Stomach (tissue), 9 donors: ENCODE results near the gene LINC01488. TPM values are rescaled to one million over a fixed set of nuclear protein-coding genes. Genes with fewer than 3 reads are reported as not detected.
A peak's percentile ranks its signal among the peaks of the same experiment; 100 is the strongest.

ENCODE experiments used
- DNase-seq, 2 donors: peaks; one replicate each; pipeline versions ENCODE4 v3.0.0 to v3.0.0-alpha.2; 2013 to 2019
- H3K27ac ChIP-seq, 5 donors: fragments of 200-600 bp in 4 of 5; sonication (generic) in 4 of 5; one replicate each; pipeline ENCODE4 v1.5.1; 2013 to 2019; ENCODE audit warnings: mild to moderate bottlenecking in 1 of 5, moderate library complexity in 1 of 5
- H3K27me3 ChIP-seq, 3 donors: fragments of 200-600 bp; sonication (generic); one replicate each; pipeline ENCODE4 v1.5.1; 2017 to 2019; ENCODE audit warnings: mixed run types in 1 of 3
- H3K36me3 ChIP-seq, 4 donors: fragments of 200-600 bp; sonication (generic); 1 replicate in 3 of 4; 2 replicates in 1 of 4; pipeline ENCODE4 v1.5.1; 2016 to 2019
- H3K4me1 ChIP-seq, 4 donors: fragments of 200-600 bp; sonication (generic); one replicate each; pipeline ENCODE4 v1.5.1; 2016 to 2019
- H3K4me3 ChIP-seq, 4 donors: fragments of 200-600 bp; sonication (generic) in 3 of 4; one replicate each; pipeline ENCODE4 v1.5.1; 2016 to 2019; ENCODE audit warnings: mild to moderate bottlenecking in 1 of 4
- H3K9me3 ChIP-seq, 4 donors: fragments of 200-600 bp; sonication (generic); one replicate each; pipeline ENCODE4 v1.5.1; 2016 to 2019
- EP300 ChIP-seq: sonication (generic); formaldehyde crosslinking; IDR thresholded peaks from one replicate; pipeline ENCODE4 v1.6.1; 2017; ENCODE audit warnings: antibody characterized with exemption
- POLR2A ChIP-seq, 4 donors: fragments of 450-650 bp; IDR thresholded peaks; one replicate each; pipeline ENCODE4 v1.6.1; 2016; ENCODE audit warnings: antibody characterized with exemption in 4 of 4, control low read depth in 2 of 4, mild to moderate bottlenecking in 1 of 4, moderate library complexity in 1 of 4
- POLR2AphosphoS5 ChIP-seq, 3 donors: sonication (generic); formaldehyde crosslinking; IDR thresholded peaks; one replicate each; pipeline ENCODE4 v1.6.1; 2016; ENCODE audit warnings: antibody characterized with exemption in 3 of 3
- WGBS, 5 donors: extraction: QIAGEN DNeasy Blood & Tissue Kit in 3 of 5; methylation state at CpG; one replicate each; pipeline versions ENCODE4 v1.1.5 to v1.1.7; 2013 to 2018; 5-methylcytosine and 5-hydroxymethylcytosine counted together
- intact Hi-C: fragments of 100-400 bp; cut with DNase I; formaldehyde crosslinking; loops from one replicate; pipeline ENCODE4 v1.15.1; 2023; ENCODE audit warnings: low total_unique reads
- polyA plus RNA-seq, 3 donors: library from polyadenylated mRNA; stranded (reverse); fragments of 200-250 nt; gene quantifications; one replicate each; pipeline ENCODE4 v1.2.3, GENCODE V29; 2013
- total RNA-seq, 5 donors: library from RNA; depleted of rRNA; stranded (reverse); fragments of >200 nt; gene quantifications; one replicate each; pipeline versions ENCODE4 v1.1.0 to v1.2.3, GENCODE V29; 2014 to 2016
- TF ChIP-seq, protein P1 (sequence below), 7 experiments: fragments of 450-650 bp in 4 of 7; fragments of 200-600 bp in 3 of 7; sonication (generic) in 3 of 7; IDR thresholded peaks; one replicate each; pipeline ENCODE4 v1.5.1; 2016 to 2019; ENCODE audit warnings: antibody characterized with exemption in 7 of 7, control low read depth in 2 of 7, mild to moderate bottlenecking in 1 of 7
- donor health status: healthy with polysubstance abuse.
- donor health status: Bipolar disorder and iron deficiency.
- donor health status: healthy.

Gene LINC01488
- total and polyA plus RNA-seq, 8 donors: not detected

DNA sequence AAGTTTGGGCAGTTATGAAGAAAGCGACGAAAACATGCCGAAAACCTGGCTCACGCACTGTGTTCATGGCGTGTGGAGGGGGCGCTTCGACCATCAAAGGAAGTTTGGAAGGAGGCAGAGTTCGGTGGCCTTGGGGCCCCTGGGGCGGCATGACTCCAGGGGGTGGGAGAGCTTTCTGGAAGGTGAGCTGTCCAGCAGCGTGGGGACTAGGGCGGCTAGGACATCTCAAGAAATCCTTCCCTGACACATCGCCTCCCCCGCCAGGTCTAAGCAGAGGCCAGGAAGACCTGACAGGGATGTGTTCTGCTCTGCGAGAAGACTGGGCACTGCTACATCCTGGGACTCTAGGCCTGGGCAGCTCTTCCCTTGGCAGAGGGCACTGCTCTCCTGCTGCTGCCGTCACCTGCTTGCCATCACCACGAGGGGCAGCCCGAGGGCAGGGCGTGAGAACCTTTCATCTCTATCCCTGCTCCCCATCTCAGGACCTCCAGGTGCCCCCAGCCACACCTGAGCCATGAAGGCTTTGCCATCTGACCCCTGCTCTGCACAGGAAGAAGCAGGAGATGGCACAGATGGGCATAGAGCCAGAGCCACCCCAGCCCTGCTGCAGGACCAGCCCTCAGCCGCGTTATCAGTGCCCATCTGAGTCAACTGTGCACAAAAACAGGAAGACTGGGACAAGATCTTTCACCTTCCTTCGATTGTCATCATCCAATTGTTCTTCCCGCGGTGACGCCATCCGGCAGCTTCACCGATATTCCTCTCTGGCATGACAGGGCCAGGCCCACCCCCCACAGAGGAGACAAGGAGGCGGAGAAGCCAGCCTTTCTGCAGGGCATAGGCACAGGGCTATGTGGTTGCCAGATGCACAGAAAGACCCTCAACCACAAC, 12.7 kb downstream of the LINC01488 start:
- Histone ChIP-seq H3K4me3 (no peak overlapping the region), H3K9me3 (no peaks in the 10 kb centered on the region), H3K4me1 (peaks cover 14 to 31% (median 18%) of the 10 kb centered on the region in 4 donors), H3K36me3 (no peaks in the 10 kb centered on the region), H3K27ac (no peak overlapping the region), H3K27me3 (peaks cover 0 to 7% (median 0%) of the 10 kb centered on the region in 3 donors)
- peak in 1 of 2 donors; percentile 38 for DNase-seq
- intact Hi-C loops: no loop called here
- 84 to 88% (median 87%) methylated on average over 24 to 27 of the region's 27 CpGs for WGBS, 5 donors
- TF ChIP-seq, protein P1, sequence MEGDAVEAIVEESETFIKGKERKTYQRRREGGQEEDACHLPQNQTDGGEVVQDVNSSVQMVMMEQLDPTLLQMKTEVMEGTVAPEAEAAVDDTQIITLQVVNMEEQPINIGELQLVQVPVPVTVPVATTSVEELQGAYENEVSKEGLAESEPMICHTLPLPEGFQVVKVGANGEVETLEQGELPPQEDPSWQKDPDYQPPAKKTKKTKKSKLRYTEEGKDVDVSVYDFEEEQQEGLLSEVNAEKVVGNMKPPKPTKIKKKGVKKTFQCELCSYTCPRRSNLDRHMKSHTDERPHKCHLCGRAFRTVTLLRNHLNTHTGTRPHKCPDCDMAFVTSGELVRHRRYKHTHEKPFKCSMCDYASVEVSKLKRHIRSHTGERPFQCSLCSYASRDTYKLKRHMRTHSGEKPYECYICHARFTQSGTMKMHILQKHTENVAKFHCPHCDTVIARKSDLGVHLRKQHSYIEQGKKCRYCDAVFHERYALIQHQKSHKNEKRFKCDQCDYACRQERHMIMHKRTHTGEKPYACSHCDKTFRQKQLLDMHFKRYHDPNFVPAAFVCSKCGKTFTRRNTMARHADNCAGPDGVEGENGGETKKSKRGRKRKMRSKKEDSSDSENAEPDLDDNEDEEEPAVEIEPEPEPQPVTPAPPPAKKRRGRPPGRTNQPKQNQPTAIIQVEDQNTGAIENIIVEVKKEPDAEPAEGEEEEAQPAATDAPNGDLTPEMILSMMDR (IDR thresholded peaks at IDR 0.05): no peak
- TF ChIP-seq EP300: no peak
- TF ChIP-seq POLR2AphosphoS5 (IDR thresholded peaks at IDR 0.05): no peak
- TF ChIP-seq POLR2A (IDR thresholded peaks at IDR 0.05): no peak

DNA sequence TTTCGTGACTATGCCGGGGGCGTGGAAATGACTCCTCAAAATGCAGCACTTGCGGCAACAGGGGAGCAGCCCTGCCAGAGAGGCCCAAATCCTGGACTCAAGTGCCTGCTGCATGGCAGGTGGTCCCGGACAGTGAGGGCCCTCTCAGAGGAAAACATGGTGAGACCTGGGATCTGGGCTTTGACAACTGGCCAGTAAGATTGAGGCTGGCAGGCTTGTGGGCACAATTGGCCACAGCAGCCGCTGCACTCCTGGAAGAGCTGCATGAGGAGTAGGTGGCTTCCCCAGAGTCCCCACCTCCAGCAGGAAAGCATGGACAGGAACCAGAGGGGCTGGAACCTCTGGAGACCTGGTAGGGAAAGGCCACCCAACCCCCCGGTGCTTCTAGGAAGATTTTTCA, 13.4 kb downstream of the LINC01488 start:
- H3K4me1 ChIP-seq: peaks cover 14 to 24% (median 18%) of the 10 kb centered on the region in 4 donors
- no peak overlapping the region for H3K4me3 ChIP-seq
- DNase-seq: no peak
- no peak overlapping the region for H3K27ac ChIP-seq
- no peaks in the 10 kb centered on the region for H3K36me3 ChIP-seq
- intact Hi-C loops: no loop called here
- TF ChIP-seq, protein P1 (IDR thresholded peaks at IDR 0.05): no peak
- no peak for TF ChIP-seq EP300
- TF ChIP-seq POLR2A (IDR thresholded peaks at IDR 0.05): no peak
- no peak for TF ChIP-seq POLR2AphosphoS5 (IDR thresholded peaks at IDR 0.05)
- WGBS, 5 donors: 75 to 95% (median 91%) methylated on average over 2 to 7 of the region's 7 CpGs
- H3K9me3 ChIP-seq: no peaks in the 10 kb centered on the region
- peaks cover 0 to 7% (median 0%) of the 10 kb centered on the region in 3 donors for H3K27me3 ChIP-seq

DNA sequence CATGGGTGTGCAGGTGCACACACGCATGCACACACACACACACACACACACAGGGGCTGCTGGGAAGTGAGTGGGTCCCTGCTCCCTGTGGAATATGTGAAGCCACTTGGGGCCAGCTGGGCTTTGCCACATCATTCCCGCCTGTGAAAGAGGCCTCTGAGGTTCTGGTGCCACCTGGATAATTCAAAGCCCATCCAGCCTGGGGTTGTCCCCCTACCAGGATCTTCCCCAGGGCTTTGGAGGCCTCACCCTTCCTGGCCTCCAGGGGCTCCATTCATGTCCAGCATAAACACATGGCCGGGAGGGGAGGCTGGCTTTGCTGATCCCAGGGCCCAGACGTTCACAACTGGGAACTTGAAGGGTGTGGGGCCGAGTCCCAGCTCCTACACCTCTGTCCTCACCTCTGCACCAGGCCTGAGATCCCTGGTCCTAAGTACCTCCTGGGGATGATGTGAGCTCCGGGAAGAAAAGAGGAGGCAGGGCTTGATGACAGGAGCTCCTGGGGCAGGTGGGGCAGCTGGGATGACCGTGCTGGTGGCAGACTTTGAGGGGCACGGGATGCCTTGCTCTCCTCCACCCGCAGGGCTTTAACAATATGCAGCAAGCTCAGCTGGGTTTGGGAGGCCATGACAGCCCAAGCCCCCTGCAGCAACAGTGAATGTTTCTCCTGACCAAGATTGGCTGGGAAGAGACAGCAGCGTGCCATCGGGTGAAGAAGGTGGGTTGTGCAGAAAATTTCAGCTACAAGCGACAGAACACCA, 14.2 kb downstream of the LINC01488 start:
- 87 to 91% (median 90%) methylated on average over 11 to 12 of the region's 12 CpGs for WGBS, 5 donors
- no peak for DNase-seq
- peaks cover 0 to 7% (median 0%) of the 10 kb centered on the region in 3 donors for H3K27me3 ChIP-seq
- H3K36me3 ChIP-seq: no peaks in the 10 kb centered on the region
- no peak overlapping the region for H3K4me3 ChIP-seq
- H3K4me1 ChIP-seq: peaks cover 14 to 23% (median 18%) of the 10 kb centered on the region in 4 donors
- no peaks in the 10 kb centered on the region for H3K9me3 ChIP-seq
- no peak for TF ChIP-seq EP300
- no peak for TF ChIP-seq POLR2AphosphoS5 (IDR thresholded peaks at IDR 0.05)
- no peak for TF ChIP-seq POLR2A (IDR thresholded peaks at IDR 0.05)
- TF ChIP-seq, protein P1 (IDR thresholded peaks at IDR 0.05): no peak
- H3K27ac ChIP-seq: no peak overlapping the region
- intact Hi-C loops: no loop called here

DNA sequence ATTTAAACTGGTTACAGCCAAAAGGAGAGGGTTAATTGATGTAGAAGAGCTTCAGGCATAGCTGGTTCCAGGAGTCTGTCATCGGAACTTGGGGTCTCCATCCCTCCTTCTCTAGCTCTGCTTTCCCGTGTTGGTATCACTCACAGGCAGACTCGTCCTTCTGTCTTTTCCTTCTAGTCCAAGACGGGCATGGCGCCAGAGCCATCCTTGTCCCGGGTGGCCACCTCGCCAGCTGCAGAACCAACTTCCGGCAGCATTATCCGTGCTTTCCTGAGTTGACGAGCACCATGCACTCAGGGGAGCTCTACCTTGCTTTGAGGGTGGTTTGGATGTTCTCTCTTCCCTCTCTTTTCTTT, 14.7 kb downstream of the LINC01488 start:
- Histone ChIP-seq H3K4me1 (peaks cover 14 to 23% (median 18%) of the 10 kb centered on the region in 4 donors), H3K36me3 (no peaks in the 10 kb centered on the region), H3K4me3 (no peak overlapping the region), H3K9me3 (no peaks in the 10 kb centered on the region), H3K27me3 (peaks cover 0 to 7% (median 0%) of the 10 kb centered on the region in 3 donors), H3K27ac (peak overlapping the region in 3 of 5 donors; percentile 46 to 62 (median 61))
- DNase-seq: no peak
- TF ChIP-seq EP300 (no peak), POLR2AphosphoS5 (IDR thresholded peaks at IDR 0.05) (no peak), POLR2A (IDR thresholded peaks at IDR 0.05) (no peak)
- TF ChIP-seq, protein P1 (IDR thresholded peaks at IDR 0.05): no peak
- intact Hi-C loops: no loop called here
- whole genome bisulfite sequencing, 5 donors: 81 to 95% (median 92%) methylated on average over 10 of the region's 10 CpGs
